HEK293 (cell line): Measurements from ENCODE around the gene S100A13.

Source experiments
- CTCF ChIA-PET: fragments of 350-600 bp; formaldehyde crosslinking; extraction: SDS; loops from one replicate; lab custom pipeline; 2021; ENCODE audit warnings: antibody characterized with exemption; lab: Yijun Ruan, JAX
- POLR2A ChIA-PET: fragments of 300-600 bp; formaldehyde crosslinking; extraction: SDS; loops from one replicate; lab custom pipeline; 2020; ENCODE audit warnings: antibody characterized with exemption, inconsistent platforms; lab: Yijun Ruan, JAX
- H3K27ac ChIP-seq: fragments of 200-500 bp; sonication (Bioruptor generic); 2 replicates; pipeline ENCODE4 v1.5.1; 2014; ENCODE audit warnings: low read depth, low read length, control low read depth, inconsistent platforms; ENCODE audit errors: extremely low read depth
- H3K36me3 ChIP-seq, 2 experiments: fragments of 200-500 bp in 1 of 2; sonication (Bioruptor generic) in 1 of 2; 1 replicate in 1 of 2; 2 replicates in 1 of 2; pipeline ENCODE4 v1.5.1; 2014 to 2017; ENCODE audit warnings: inconsistent platforms in 2 of 2, low read length in 2 of 2; ENCODE audit not compliant: control insufficient read depth in 2 of 2, insufficient read depth in 1 of 2
- H3K4me1 ChIP-seq: fragments of 200-500 bp; sonication (Bioruptor generic); 2 replicates; pipeline ENCODE4 v1.5.1; 2014; ENCODE audit warnings: mild to moderate bottlenecking, low read length, inconsistent platforms; ENCODE audit not compliant: control insufficient read depth, insufficient read depth
- H3K4me3 ChIP-seq: 2 replicates; pipeline ENCODE4 v1.5.1; 2011; ENCODE audit warnings: low read depth, mild to moderate bottlenecking, control low read depth, low read length, moderate library complexity
- H3K9me3 ChIP-seq: fragments of 200-500 bp; sonication (Bioruptor generic); 2 replicates; pipeline ENCODE4 v1.5.1; 2014; ENCODE audit warnings: low read depth, low read length, inconsistent platforms; ENCODE audit not compliant: control insufficient read depth, insufficient read depth
- BCL6B ChIP-seq: fragments of 450-650 bp; formaldehyde crosslinking; IDR thresholded peaks from 2 replicates; pipeline ENCODE4 v1.5.1; 2017; ENCODE audit warnings: missing biosample characterization, missing genetic modification characterization
- GLI2 ChIP-seq: fragments of 450-650 bp; formaldehyde crosslinking; IDR thresholded peaks from 2 replicates; pipeline ENCODE4; 2017; ENCODE audit warnings: missing biosample characterization, missing genetic modification characterization, low read depth, borderline replicate concordance
- KLF16 ChIP-seq: fragments of 450-650 bp; formaldehyde crosslinking; IDR thresholded peaks from 2 replicates; pipeline ENCODE4 v1.5.1; 2017; ENCODE audit warnings: missing biosample characterization, missing genetic modification characterization
- MYNN ChIP-seq: fragments of 450-650 bp; formaldehyde crosslinking; IDR thresholded peaks from 2 replicates; pipeline ENCODE4 v1.5.1; 2016; ENCODE audit warnings: missing biosample characterization, missing genetic modification characterization, borderline replicate concordance
- OVOL3 ChIP-seq: fragments of 450-650 bp; formaldehyde crosslinking; IDR thresholded peaks from 2 replicates; pipeline ENCODE4 v1.5.1; 2016; ENCODE audit warnings: missing biosample characterization, missing genetic modification characterization
- PRDM1 ChIP-seq: fragments of 450-650 bp; formaldehyde crosslinking; IDR thresholded peaks from 2 replicates; pipeline ENCODE4; 2016; ENCODE audit warnings: missing biosample characterization, missing genetic modification characterization
- ZNF10 ChIP-seq: fragments of 450-650 bp; formaldehyde crosslinking; IDR thresholded peaks from 2 replicates; pipeline ENCODE4 v1.5.1; 2017; ENCODE audit warnings: missing biosample characterization, missing genetic modification characterization
- ZNF211 ChIP-seq: fragments of 450-650 bp; formaldehyde crosslinking; IDR thresholded peaks from 2 replicates; pipeline ENCODE4 v1.5.1; 2016; ENCODE audit warnings: low read depth, missing biosample characterization, missing genetic modification characterization
- ZNF248 ChIP-seq: fragments of 450-650 bp; formaldehyde crosslinking; IDR thresholded peaks from 2 replicates; pipeline ENCODE4 v1.5.1; 2017; ENCODE audit warnings: missing biosample characterization, missing genetic modification characterization
- ZNF292 ChIP-seq: fragments of 450-650 bp; formaldehyde crosslinking; IDR thresholded peaks from 2 replicates; pipeline ENCODE4 v1.5.1; 2016; ENCODE audit warnings: low read depth, missing biosample characterization, missing genetic modification characterization, borderline replicate concordance
- ZNF311 ChIP-seq: fragments of 450-650 bp; formaldehyde crosslinking; IDR thresholded peaks from 2 replicates; pipeline ENCODE4 v1.5.1; 2017; ENCODE audit warnings: missing biosample characterization, missing genetic modification characterization, borderline replicate concordance
- ZNF391 ChIP-seq: fragments of 450-650 bp; formaldehyde crosslinking; IDR thresholded peaks from 2 replicates; pipeline ENCODE4 v1.5.1; 2016; ENCODE audit warnings: low read depth, missing biosample characterization, missing genetic modification characterization, borderline replicate concordance
- ZNF404 ChIP-seq: fragments of 450-650 bp; formaldehyde crosslinking; IDR thresholded peaks from 2 replicates; pipeline ENCODE4 v1.5.1; 2017; ENCODE audit warnings: missing biosample characterization, missing genetic modification characterization
- ZNF561 ChIP-seq: fragments of 450-650 bp; IDR thresholded peaks from 2 replicates; pipeline ENCODE4 v1.5.1; 2018; ENCODE audit warnings: missing biosample characterization, missing genetic modification characterization, borderline replicate concordance
- ZNF660 ChIP-seq: fragments of 450-650 bp; IDR thresholded peaks from 2 replicates; pipeline ENCODE4 v1.5.1; 2018; ENCODE audit warnings: missing biosample characterization, mild to moderate bottlenecking, missing genetic modification characterization
- ZNF777 ChIP-seq: fragments of 450-650 bp; formaldehyde crosslinking; IDR thresholded peaks from 2 replicates; pipeline ENCODE4 v1.5.1; 2017; ENCODE audit warnings: missing biosample characterization, missing genetic modification characterization, borderline replicate concordance
- ZSCAN16 ChIP-seq: fragments of 450-650 bp; formaldehyde crosslinking; IDR thresholded peaks from 2 replicates; pipeline ENCODE4 v1.5.1; 2016; ENCODE audit warnings: missing biosample characterization, missing genetic modification characterization
- ZXDB ChIP-seq: fragments of 450-650 bp; formaldehyde crosslinking; IDR thresholded peaks from 2 replicates; pipeline ENCODE4 v1.5.1; 2016; ENCODE audit warnings: missing biosample characterization, missing genetic modification characterization
- TF ChIP-seq, protein P1 (sequence below): fragments of 450-650 bp; formaldehyde crosslinking; IDR thresholded peaks from 2 replicates; pipeline ENCODE4 v1.5.1; 2016; ENCODE audit warnings: missing biosample characterization, missing genetic modification characterization
- TF ChIP-seq, protein P2 (sequence below): fragments of 450-650 bp; formaldehyde crosslinking; IDR thresholded peaks from 2 replicates; pipeline ENCODE4 v1.5.0; 2017; ENCODE audit warnings: missing biosample characterization, missing genetic modification characterization, borderline replicate concordance
- TF ChIP-seq, protein P3 (sequence below): fragments of 450-650 bp; formaldehyde crosslinking; IDR thresholded peaks from 2 replicates; pipeline ENCODE4 v1.5.1; 2016; ENCODE audit warnings: missing biosample characterization, missing genetic modification characterization

Gene S100A13

DNA sequence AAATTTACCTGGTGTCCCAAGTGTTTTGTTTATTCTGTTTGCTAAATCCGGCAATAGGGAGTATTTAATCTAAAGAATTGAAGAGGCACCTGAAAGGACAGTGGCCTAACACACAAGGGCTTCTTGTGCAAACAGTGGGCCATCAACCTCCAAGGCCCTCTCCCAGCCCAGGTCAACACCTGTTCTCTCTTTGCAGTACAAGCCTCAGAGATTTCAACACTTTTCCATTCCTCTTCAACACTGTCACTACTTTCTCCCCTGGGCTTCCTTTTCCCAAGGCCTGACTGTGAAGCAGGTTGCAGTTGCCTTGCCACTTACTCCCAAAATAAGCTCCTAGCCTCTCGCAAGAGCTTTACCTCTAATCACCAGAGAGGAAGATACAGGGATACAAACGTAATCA, 28.0 kb upstream of the S100A13 start:
- peaks cover 1 to 10% of the 10 kb centered on the region in 2 experiments; a peak in 2 of 3 replicates for H3K36me3 ChIP-seq
- ChIA-PET POLR2A (interaction anchor here (0.7 kb wide), 1 partner anchor 15 kb away, joined by 3 read pairs; the partner anchor contains the start of gene ILF2), CTCF (no interaction called here)
- TF ChIP-seq ZNF292 (tag by site-specific recombination) (no peak), PRDM1 (tag by site-specific recombination) (peak; percentile 51; the same call in 1 of the 2 replicates), ZNF391 (tag by site-specific recombination) (no peak), ZNF10 (tag by site-specific recombination) (no peak)
- H3K4me3 ChIP-seq, result no peak overlapping the region
- 0 out of 2 replicates have a peak, but pooled peaks cover 2% of the 10 kb centered on the region for H3K4me1 ChIP-seq
- no peaks in the 10 kb centered on the region for H3K9me3 ChIP-seq
- H3K27ac ChIP-seq, result no peak overlapping the region

DNA sequence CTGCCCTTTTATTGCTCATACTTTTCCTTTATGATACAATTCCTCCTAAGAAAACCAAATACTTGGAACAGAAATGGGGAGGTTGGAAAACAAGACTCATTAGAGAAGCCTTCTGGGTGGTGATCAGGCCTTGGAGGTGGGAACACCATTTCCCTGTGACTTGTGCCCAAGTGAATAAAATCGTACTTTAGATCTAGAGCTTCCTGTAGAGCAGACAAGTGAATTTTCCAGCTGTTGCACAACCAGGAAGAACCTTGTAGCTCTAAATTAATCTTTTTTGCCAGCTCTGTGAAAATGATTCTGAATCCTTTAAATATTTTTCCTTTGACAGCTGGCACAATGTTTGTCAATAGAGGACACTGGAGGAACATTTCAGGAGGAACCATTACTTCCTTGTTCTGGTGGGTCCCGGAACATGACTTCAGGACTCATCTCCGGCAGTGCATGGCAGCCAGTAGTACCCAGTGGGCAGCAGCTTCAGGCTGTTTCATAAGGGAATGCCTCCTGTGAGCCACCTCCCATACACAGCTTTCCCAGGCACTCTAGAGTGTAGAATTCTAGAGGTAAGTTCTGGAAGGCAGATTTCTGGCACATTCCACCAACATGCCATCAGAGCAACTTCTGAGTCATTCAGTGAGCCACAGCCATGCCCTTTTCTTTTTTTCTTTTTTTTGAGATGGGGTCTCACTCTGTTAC, 25.6 kb upstream of the S100A13 start:
- Histone ChIP-seq H3K9me3 (no peaks in the 10 kb centered on the region), H3K4me3 (no peak overlapping the region), H3K4me1 (no peaks in the 10 kb centered on the region), H3K36me3 (no peaks in the 10 kb centered on the region), H3K27ac (no peak overlapping the region)
- TF ChIP-seq BCL6B (tag by site-specific recombination), result no peak
- no peak for TF ChIP-seq ZXDB (tag by site-specific recombination)
- no peak for TF ChIP-seq ZNF561 (tag by site-specific recombination)
- TF ChIP-seq ZSCAN16 (tag by site-specific recombination), result no peak
- no peak for TF ChIP-seq ZNF211 (tag by site-specific recombination)
- TF ChIP-seq, protein P1, sequence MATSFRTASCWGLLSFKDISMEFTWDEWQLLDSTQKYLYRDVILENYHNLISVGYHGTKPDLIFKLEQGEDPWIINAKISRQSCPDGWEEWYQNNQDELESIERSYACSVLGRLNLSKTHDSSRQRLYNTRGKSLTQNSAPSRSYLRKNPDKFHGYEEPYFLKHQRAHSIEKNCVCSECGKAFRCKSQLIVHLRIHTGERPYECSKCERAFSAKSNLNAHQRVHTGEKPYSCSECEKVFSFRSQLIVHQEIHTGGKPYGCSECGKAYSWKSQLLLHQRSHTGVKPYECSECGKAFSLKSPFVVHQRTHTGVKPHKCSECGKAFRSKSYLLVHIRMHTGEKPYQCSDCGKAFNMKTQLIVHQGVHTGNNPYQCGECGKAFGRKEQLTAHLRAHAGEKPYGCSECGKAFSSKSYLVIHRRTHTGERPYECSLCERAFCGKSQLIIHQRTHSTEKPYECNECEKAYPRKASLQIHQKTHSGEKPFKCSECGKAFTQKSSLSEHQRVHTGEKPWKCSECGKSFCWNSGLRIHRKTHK (tag by site-specific recombination), result no peak
- no peak for TF ChIP-seq OVOL3 (tag by site-specific recombination)
- TF ChIP-seq, protein P2, sequence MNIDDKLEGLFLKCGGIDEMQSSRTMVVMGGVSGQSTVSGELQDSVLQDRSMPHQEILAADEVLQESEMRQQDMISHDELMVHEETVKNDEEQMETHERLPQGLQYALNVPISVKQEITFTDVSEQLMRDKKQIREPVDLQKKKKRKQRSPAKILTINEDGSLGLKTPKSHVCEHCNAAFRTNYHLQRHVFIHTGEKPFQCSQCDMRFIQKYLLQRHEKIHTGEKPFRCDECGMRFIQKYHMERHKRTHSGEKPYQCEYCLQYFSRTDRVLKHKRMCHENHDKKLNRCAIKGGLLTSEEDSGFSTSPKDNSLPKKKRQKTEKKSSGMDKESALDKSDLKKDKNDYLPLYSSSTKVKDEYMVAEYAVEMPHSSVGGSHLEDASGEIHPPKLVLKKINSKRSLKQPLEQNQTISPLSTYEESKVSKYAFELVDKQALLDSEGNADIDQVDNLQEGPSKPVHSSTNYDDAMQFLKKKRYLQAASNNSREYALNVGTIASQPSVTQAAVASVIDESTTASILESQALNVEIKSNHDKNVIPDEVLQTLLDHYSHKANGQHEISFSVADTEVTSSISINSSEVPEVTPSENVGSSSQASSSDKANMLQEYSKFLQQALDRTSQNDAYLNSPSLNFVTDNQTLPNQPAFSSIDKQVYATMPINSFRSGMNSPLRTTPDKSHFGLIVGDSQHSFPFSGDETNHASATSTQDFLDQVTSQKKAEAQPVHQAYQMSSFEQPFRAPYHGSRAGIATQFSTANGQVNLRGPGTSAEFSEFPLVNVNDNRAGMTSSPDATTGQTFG (tag by site-specific recombination), result no peak
- TF ChIP-seq ZNF248 (tag by site-specific recombination), result no peak
- TF ChIP-seq MYNN (tag by site-specific recombination), result no peak
- TF ChIP-seq KLF16 (tag by site-specific recombination), result no peak
- no peak for TF ChIP-seq ZNF404 (tag by site-specific recombination)
- no peak for TF ChIP-seq ZNF777
- no peak for TF ChIP-seq GLI2
- no peak for TF ChIP-seq ZNF311 (tag by site-specific recombination)
- no peak for TF ChIP-seq ZNF660 (tag by site-specific recombination)
- TF ChIP-seq, protein P3, sequence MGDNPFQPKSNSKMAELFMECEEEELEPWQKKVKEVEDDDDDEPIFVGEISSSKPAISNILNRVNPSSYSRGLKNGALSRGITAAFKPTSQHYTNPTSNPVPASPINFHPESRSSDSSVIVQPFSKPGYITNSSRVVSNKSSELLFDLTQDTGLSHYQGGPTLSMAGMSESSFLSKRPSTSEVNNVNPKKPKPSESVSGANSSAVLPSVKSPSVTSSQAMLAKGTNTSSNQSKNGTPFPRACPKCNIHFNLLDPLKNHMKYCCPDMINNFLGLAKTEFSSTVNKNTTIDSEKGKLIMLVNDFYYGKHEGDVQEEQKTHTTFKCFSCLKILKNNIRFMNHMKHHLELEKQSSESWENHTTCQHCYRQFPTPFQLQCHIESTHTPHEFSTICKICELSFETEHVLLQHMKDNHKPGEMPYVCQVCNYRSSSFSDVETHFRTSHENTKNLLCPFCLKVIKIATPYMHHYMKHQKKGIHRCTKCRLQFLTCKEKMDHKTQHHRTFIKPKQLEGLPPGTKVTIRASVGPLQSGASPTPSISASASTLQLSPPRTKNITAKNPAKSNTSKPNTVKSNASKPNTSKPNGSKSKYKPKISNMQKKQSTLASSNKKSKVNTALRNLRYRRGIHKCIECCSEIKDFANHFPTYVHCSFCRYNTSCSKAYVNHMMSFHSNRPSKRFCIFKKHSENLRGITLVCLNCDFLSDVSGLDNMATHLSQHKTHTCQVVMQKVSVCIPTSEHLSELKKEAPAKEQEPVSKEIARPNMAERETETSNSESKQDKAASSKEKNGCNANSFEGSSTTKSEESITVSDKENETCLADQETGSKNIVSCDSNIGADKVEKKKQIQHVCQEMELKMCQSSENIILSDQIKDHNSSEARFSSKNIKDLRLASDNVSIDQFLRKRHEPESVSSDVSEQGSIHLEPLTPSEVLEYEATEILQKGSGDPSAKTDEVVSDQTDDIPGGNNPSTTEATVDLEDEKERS (tag by site-specific recombination), result no peak
- CTCF ChIA-PET, result interaction anchor here (1.2 kb wide), 2 partner anchors 25 to 144 kb away, joined by 3 read pairs; partner anchors contain the start of gene S100A13
- POLR2A ChIA-PET, result interaction anchor here (0.6 to 2.2 kb wide), 6 partner anchors 9 to 39 kb away, joined by 3 to 9 read pairs (median 4); partner anchors contain the start of genes CHTOP, S100A1 and S100A13
